ENCODE measurements around the gene ALX4.

DNA sequence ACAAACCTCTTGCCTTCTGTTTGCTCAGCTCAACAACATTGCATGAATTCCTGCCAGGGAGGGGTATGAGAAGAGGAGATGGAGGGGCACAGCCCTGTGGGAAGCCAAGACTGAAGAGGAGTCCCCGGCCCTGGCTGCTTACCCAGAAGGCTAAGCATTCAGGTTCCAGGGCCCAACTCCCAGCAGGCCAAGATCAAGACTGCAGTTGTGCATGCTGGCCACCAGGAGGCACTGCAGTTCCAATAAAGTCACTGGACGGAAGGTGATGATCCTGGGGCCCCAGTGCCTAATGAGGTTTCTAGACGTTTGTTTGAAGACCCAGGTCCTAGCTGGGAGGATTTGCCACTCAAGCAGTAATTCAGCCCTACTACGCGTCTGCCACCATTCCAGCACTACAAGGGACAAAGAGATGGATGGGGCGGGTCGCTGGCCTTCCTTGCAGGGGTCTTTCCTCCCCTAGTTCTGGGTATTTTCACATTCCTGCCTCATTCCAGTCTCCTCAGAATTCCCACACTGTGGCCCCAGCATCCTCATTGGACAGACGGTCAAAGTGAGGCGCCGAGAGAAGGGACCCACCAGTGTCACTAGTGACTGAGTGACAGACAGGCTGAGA is 23.6 kb downstream of the ALX4 start:
- no peak for TF ChIP-seq RCOR1 (IDR thresholded peaks at IDR 0.05; ENCODE audit: low read length)
- TF ChIP-seq NRF1 (IDR thresholded peaks at IDR 0.05; ENCODE audit: low read depth, low read length) = no peak
- peak; percentile 93 for TF ChIP-seq CTCF (IDR thresholded peaks at IDR 0.05)
- TF ChIP-seq, protein P1, sequence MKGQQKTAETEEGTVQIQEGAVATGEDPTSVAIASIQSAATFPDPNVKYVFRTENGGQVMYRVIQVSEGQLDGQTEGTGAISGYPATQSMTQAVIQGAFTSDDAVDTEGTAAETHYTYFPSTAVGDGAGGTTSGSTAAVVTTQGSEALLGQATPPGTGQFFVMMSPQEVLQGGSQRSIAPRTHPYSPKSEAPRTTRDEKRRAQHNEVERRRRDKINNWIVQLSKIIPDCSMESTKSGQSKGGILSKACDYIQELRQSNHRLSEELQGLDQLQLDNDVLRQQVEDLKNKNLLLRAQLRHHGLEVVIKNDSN (IDR thresholded peaks at IDR 0.05; ENCODE audit: borderline replicate concordance, low read depth) = no peak
- TF ChIP-seq EZH2phosphoT487 (IDR thresholded peaks at IDR 0.05; ENCODE audit: borderline replicate concordance, low read depth) = no peak
- TF ChIP-seq EP300 (IDR thresholded peaks at IDR 0.05; ENCODE audit: borderline replicate concordance in 1 of 2, low read depth in 1 of 2, low read length in 1 of 2) = no peak
- peak; percentile 93 for TF ChIP-seq RAD21 (IDR thresholded peaks at IDR 0.05; ENCODE audit: low read length)
- TF ChIP-seq, protein P2, sequence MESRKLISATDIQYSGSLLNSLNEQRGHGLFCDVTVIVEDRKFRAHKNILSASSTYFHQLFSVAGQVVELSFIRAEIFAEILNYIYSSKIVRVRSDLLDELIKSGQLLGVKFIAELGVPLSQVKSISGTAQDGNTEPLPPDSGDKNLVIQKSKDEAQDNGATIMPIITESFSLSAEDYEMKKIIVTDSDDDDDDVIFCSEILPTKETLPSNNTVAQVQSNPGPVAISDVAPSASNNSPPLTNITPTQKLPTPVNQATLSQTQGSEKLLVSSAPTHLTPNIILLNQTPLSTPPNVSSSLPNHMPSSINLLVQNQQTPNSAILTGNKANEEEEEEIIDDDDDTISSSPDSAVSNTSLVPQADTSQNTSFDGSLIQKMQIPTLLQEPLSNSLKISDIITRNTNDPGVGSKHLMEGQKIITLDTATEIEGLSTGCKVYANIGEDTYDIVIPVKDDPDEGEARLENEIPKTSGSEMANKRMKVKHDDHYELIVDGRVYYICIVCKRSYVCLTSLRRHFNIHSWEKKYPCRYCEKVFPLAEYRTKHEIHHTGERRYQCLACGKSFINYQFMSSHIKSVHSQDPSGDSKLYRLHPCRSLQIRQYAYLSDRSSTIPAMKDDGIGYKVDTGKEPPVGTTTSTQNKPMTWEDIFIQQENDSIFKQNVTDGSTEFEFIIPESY (IDR thresholded peaks at IDR 0.05; ENCODE audit: borderline replicate concordance, low read depth) = no peak
- TF ChIP-seq GATA2 (CRISPR knock-in tag; IDR thresholded peaks at IDR 0.05) = no peak

Data from SK-N-SH (cell line).